ENCODE data around the gene CCDC185. TPM values are rescaled to one million over a fixed set of nuclear protein-coding genes. Genes with fewer than 3 reads are reported as not detected.

The CCDC185 gene
- polyA plus RNA-seq, 5 donors = 0.05 to 0.12 (median 0.09) TPM; not detected in 2

GRCh38 chr1:223429821-223430220 is 36.6 kb downstream of the CCDC185 start:
- no peak for DNase-seq

GRCh38 chr1:223430236-223430635 is 37.0 kb downstream of the CCDC185 start:
- no peak for DNase-seq

- no peak for DNase-seq
Observed at GRCh38 chr1:223437151-223437550, 43.9 kb downstream of the CCDC185 start.

GRCh38 chr1:223443397-223443796 is 50.2 kb downstream of the CCDC185 start:
- no peak for DNase-seq

GRCh38 chr1:223444411-223444810 is 51.2 kb downstream of the CCDC185 start:
- DNase-seq = no peak

Other genes starting within 250 kb of the CCDC185 start
- 10 to 100 TPM; 21.7 to 29.8 (median 26.1) TPM for gene SUSD4, start 29.2 kb upstream of the CCDC185 start, polyA plus RNA-seq (ENCODE audit: insufficient read depth in 1 of 5, insufficient read length in 5 of 5, low replicate concordance in 1 of 5)